Suprapubic skin (tissue), 4 donors: Measurements from ENCODE around the gene RAPGEF3.

ENCODE experiments used
- EP300 ChIP-seq: sonication (generic); formaldehyde crosslinking; IDR thresholded peaks from one replicate; pipeline ENCODE4 v1.6.1; 2017; ENCODE audit warnings: antibody characterized with exemption
- POLR2A ChIP-seq, 2 donors: fragments of 450-650 bp; IDR thresholded peaks; one replicate each; pipeline ENCODE4 v1.6.1; 2017; ENCODE audit warnings: antibody characterized with exemption in 2 of 2, mild to moderate bottlenecking in 2 of 2, moderate library complexity in 2 of 2
- POLR2AphosphoS5 ChIP-seq, 3 donors: sonication (generic); formaldehyde crosslinking; IDR thresholded peaks; one replicate each; pipeline ENCODE4 v1.6.1; 2017; ENCODE audit warnings: antibody characterized with exemption in 3 of 3
- TF ChIP-seq, protein P1 (sequence below), 2 donors: fragments of 200-600 bp in 1 of 2; fragments of 450-650 bp in 1 of 2; sonication (generic) in 1 of 2; IDR thresholded peaks; one replicate each; pipeline ENCODE4 v1.5.1; 2016 to 2019; ENCODE audit warnings: antibody characterized with exemption in 2 of 2, mild to moderate bottlenecking in 1 of 2, moderate library complexity in 1 of 2

- TF ChIP-seq POLR2AphosphoS5 (IDR thresholded peaks at IDR 0.05) (no peak), POLR2A (IDR thresholded peaks at IDR 0.05) (no peak), EP300 (no peak)
- TF ChIP-seq, protein P1, sequence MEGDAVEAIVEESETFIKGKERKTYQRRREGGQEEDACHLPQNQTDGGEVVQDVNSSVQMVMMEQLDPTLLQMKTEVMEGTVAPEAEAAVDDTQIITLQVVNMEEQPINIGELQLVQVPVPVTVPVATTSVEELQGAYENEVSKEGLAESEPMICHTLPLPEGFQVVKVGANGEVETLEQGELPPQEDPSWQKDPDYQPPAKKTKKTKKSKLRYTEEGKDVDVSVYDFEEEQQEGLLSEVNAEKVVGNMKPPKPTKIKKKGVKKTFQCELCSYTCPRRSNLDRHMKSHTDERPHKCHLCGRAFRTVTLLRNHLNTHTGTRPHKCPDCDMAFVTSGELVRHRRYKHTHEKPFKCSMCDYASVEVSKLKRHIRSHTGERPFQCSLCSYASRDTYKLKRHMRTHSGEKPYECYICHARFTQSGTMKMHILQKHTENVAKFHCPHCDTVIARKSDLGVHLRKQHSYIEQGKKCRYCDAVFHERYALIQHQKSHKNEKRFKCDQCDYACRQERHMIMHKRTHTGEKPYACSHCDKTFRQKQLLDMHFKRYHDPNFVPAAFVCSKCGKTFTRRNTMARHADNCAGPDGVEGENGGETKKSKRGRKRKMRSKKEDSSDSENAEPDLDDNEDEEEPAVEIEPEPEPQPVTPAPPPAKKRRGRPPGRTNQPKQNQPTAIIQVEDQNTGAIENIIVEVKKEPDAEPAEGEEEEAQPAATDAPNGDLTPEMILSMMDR (IDR thresholded peaks at IDR 0.05): no peak
Observed at GRCh38 chr12:47799357-47799955, 40.8 kb upstream of the RAPGEF3 start.
